Spleen (tissue), 11 donors: ENCODE measurements around the gene TTC19. TPM values are rescaled to one million over a fixed set of nuclear protein-coding genes. Genes with fewer than 3 reads are reported as not detected.

ENCODE experiments used
- DNase-seq: peaks from one replicate; pipeline ENCODE4 v3.0.0-alpha.2; 2020
- H3K27ac ChIP-seq, 8 donors: fragments of 200-600 bp; sonication (generic) in 7 of 8; 1 replicate in 4 of 8; 2 replicates in 4 of 8; pipeline versions ENCODE4 v1.5.0 to v1.8.0; 2016 to 2021; ENCODE audit warnings: inconsistent platforms in 4 of 8, mild to moderate bottlenecking in 4 of 8, moderate library complexity in 1 of 8
- H3K27me3 ChIP-seq, 7 donors: fragments of 200-600 bp; sonication (generic) in 6 of 7; replicated peaks in 1 of 7; 1 replicate in 4 of 7; 2 replicates in 3 of 7; pipeline versions ENCODE4 v1.5.0 to v1.8.0; 2016 to 2021; ENCODE audit warnings: inconsistent platforms in 3 of 7, mild to moderate bottlenecking in 1 of 7
- H3K36me3 ChIP-seq, 6 donors: fragments of 200-600 bp; sonication (generic) in 5 of 6; 1 replicate in 4 of 6; 2 replicates in 2 of 6; pipeline versions ENCODE4 v1.5.0 to v1.8.0; 2016 to 2021; ENCODE audit warnings: inconsistent platforms in 2 of 6
- H3K4me1 ChIP-seq, 6 donors: fragments of 200-600 bp; sonication (generic) in 5 of 6; 1 replicate in 3 of 6; 2 replicates in 3 of 6; pipeline versions ENCODE4 v1.5.0 to v1.8.0; 2016 to 2021; ENCODE audit warnings: inconsistent platforms in 3 of 6
- H3K4me3 ChIP-seq, 8 donors: fragments of 200-600 bp; sonication (generic) in 7 of 8; 1 replicate in 4 of 8; 2 replicates in 4 of 8; pipeline versions ENCODE4 v1.5.0 to v1.8.0; 2016 to 2021; ENCODE audit warnings: inconsistent platforms in 4 of 8, mild to moderate bottlenecking in 4 of 8, moderate library complexity in 2 of 8
- H3K9me3 ChIP-seq, 8 donors: fragments of 200-600 bp; sonication (generic) in 7 of 8; 1 replicate in 4 of 8; 2 replicates in 4 of 8; pipeline versions ENCODE4 v1.5.0 to v1.8.0; 2016 to 2021; ENCODE audit warnings: inconsistent platforms in 4 of 8
- CTCF ChIP-seq, 11 experiments: fragments of 200-600 bp in 7 of 11; fragments of 450-650 bp in 4 of 11; sonication (generic) in 4 of 11; IDR thresholded peaks in 8 of 11; conservative IDR thresholded peaks in 3 of 11; 1 replicate in 7 of 11; 2 replicates in 4 of 11; pipeline versions ENCODE4 v1.4.0 to v1.8.0; 2016 to 2021; ENCODE audit warnings: antibody characterized with exemption in 11 of 11, inconsistent platforms in 4 of 11, mild to moderate bottlenecking in 1 of 11
- POLR2A ChIP-seq, 3 donors: fragments of 450-650 bp; IDR thresholded peaks; one replicate each; pipeline ENCODE4 v1.5.1; 2017; ENCODE audit warnings: antibody characterized with exemption in 3 of 3, mild to moderate bottlenecking in 1 of 3
- POLR2AphosphoS5 ChIP-seq, 3 donors: sonication (generic); formaldehyde crosslinking; IDR thresholded peaks; one replicate each; pipeline ENCODE4 v1.5.1; 2017; ENCODE audit warnings: antibody characterized with exemption in 3 of 3
- WGBS, 5 donors: extraction: QIAGEN DNeasy Blood & Tissue Kit in 3 of 5; methylation state at CpG; one replicate each; pipeline versions ENCODE4 v1.1.5 to v1.1.7; 2013 to 2018; 5-methylcytosine and 5-hydroxymethylcytosine counted together
- intact Hi-C: fragments of 100-400 bp; cut with DNase I; formaldehyde crosslinking; loops from one replicate; pipeline ENCODE4 v1.15.0; 2023; ENCODE audit warnings: low total_unique reads
- polyA plus RNA-seq, 3 donors: library from polyadenylated mRNA; stranded (reverse); fragments of 200-250 nt; gene quantifications; one replicate each; pipeline ENCODE4 v1.2.1, GENCODE V29; 2013
- total RNA-seq, 7 donors: library from RNA; depleted of rRNA in 3 of 7; stranded (reverse); fragments of >200 nt in 3 of 7; fragmentation: NEBNext Ultra II Directional in 4 of 7; extraction: Animal tissue kit (Norgen Biotek cat#: 25700) in 4 of 7; gene quantifications; one replicate each; pipeline versions ENCODE4 v1.1.0 to v1.2.1, GENCODE V29; 2016 to 2021
- donor health status: healthy with polysubstance abuse.
- donor health status: DM: no; HTN: no; CAD: no; lungs with moderate emphysema.
- donor health status: DM: no; HTN: no; CAD: no.
- donor health status: Bipolar disorder and iron deficiency.
- donor health status: healthy.
- donor health status: DM: no; HTN: no; CAD: no.
- donor health status: DM: yes; HTN: yes; CAD: no.

Gene TTC19
- total and polyA plus RNA-seq, 10 donors: 14.6 to 59.9 (median 34.4) TPM

GRCh38 chr17:15952916-15953790 is 46.5 kb upstream of the TTC19 start:
- H3K27me3 ChIP-seq: peaks cover 0 to 11% (median 0%) of the 10 kb centered on the region in 7 donors
- H3K27ac ChIP-seq: no peak overlapping the region
- H3K36me3 ChIP-seq: no peaks in the 10 kb centered on the region
- no peak overlapping the region for H3K4me3 ChIP-seq
- DNase-seq: peak; percentile 57
- H3K4me1 ChIP-seq: peaks cover 0 to 14% (median 6%) of the 10 kb centered on the region in 6 donors
- intact Hi-C loops: no loop called here
- WGBS, 5 donors: 78 to 83% (median 82%) methylated on average over 22 of the region's 22 CpGs
- TF ChIP-seq CTCF (IDR thresholded peaks at IDR 0.05 in 8 of 11, conservative IDR thresholded peaks at IDR 0.05 in 3 of 11) (no peak), POLR2AphosphoS5 (IDR thresholded peaks at IDR 0.05) (no peak), POLR2A (IDR thresholded peaks at IDR 0.05) (no peak)
- H3K9me3 ChIP-seq: no peaks in the 10 kb centered on the region

- peak in 1 of 3 donors; percentile 43 for TF ChIP-seq POLR2AphosphoS5 (IDR thresholded peaks at IDR 0.05)
- peak in 1 of 11 experiments; percentile 9 for TF ChIP-seq CTCF (IDR thresholded peaks at IDR 0.05 in 8 of 11, conservative IDR thresholded peaks at IDR 0.05 in 3 of 11)
- TF ChIP-seq POLR2A (IDR thresholded peaks at IDR 0.05): no peak
- intact Hi-C loops: no loop called here
- no peaks in the 10 kb centered on the region for H3K9me3 ChIP-seq
- 44 to 57% (median 46%) methylated on average over 5 of the region's 5 CpGs for WGBS, 5 donors
- peaks cover 0 to 24% (median 14%) of the 10 kb centered on the region in 6 donors for H3K4me1 ChIP-seq
- no peaks in the 10 kb centered on the region for H3K36me3 ChIP-seq
- DNase-seq: peak; percentile 40
- peaks cover 0 to 6% (median 0%) of the 10 kb centered on the region in 7 donors for H3K27me3 ChIP-seq
- no peak overlapping the region for H3K27ac ChIP-seq
- H3K4me3 ChIP-seq: no peak overlapping the region
Measured at GRCh38 chr17:15954222-15954621, 45.4 kb upstream of the TTC19 start.

- H3K27ac ChIP-seq: no peak overlapping the region
- intact Hi-C loops: no loop called here
- WGBS, 5 donors: 81 to 89% (median 83%) methylated on average over 14 of the region's 14 CpGs
- DNase-seq: peak; percentile 9
- H3K9me3 ChIP-seq: no peaks in the 10 kb centered on the region
- no peak for TF ChIP-seq POLR2A (IDR thresholded peaks at IDR 0.05)
- no peak for TF ChIP-seq CTCF (IDR thresholded peaks at IDR 0.05 in 8 of 11, conservative IDR thresholded peaks at IDR 0.05 in 3 of 11)
- H3K4me1 ChIP-seq: peaks cover 0 to 28% (median 14%) of the 10 kb centered on the region in 6 donors
- no peak overlapping the region for H3K4me3 ChIP-seq
- no peaks in the 10 kb centered on the region for H3K27me3 ChIP-seq
- no peaks in the 10 kb centered on the region for H3K36me3 ChIP-seq
Measured at GRCh38 chr17:15955793-15956541, 43.7 kb upstream of the TTC19 start.

- WGBS, 5 donors: 77 to 95% (median 82%) methylated on average over 6 of the region's 6 CpGs
- Histone ChIP-seq H3K27ac (no peak overlapping the region), H3K36me3 (no peaks in the 10 kb centered on the region), H3K4me1 (peaks cover 0 to 28% (median 14%) of the 10 kb centered on the region in 6 donors), H3K27me3 (no peaks in the 10 kb centered on the region), H3K4me3 (no peak overlapping the region), H3K9me3 (no peaks in the 10 kb centered on the region)
- intact Hi-C loops: no loop called here
- no peak for TF ChIP-seq POLR2A (IDR thresholded peaks at IDR 0.05)
- no peak for TF ChIP-seq POLR2AphosphoS5 (IDR thresholded peaks at IDR 0.05)
- no peak for TF ChIP-seq CTCF (IDR thresholded peaks at IDR 0.05 in 8 of 11, conservative IDR thresholded peaks at IDR 0.05 in 3 of 11)
- DNase-seq: peak; percentile 33
Measured at GRCh38 chr17:15957206-15957605, 42.4 kb upstream of the TTC19 start.
